ENCODE data around the gene PSMD14. TPM values are rescaled to one million over a fixed set of nuclear protein-coding genes. Genes with fewer than 3 reads are reported as not detected.

The PSMD14 gene
- polyA plus RNA-seq, 1 experiment: 33.4 TPM

- DNase-seq (ENCODE audit: low read depth): no peak
- ChIA-PET CTCF (no interaction called here), POLR2A (no interaction called here)
- no peak for TF ChIP-seq CTCF (IDR thresholded peaks at IDR 0.05; ENCODE audit: insufficient read depth, low read depth, low read length)
- H3K27me3 ChIP-seq (ENCODE audit: control insufficient read depth, insufficient read depth, low read length): peaks cover 52% of the 10 kb centered on the region
- no peaks in the 10 kb centered on the region for H3K36me3 ChIP-seq (ENCODE audit: control insufficient read depth, insufficient read depth, low read length)
- no peak overlapping the region for H3K4me3 ChIP-seq (ENCODE audit: low read depth, low read length)
Observed at GRCh38 chr2:161417438-161418274, 109.4 kb downstream of the PSMD14 start.

- Histone ChIP-seq H3K27me3 (ENCODE audit: control insufficient read depth, insufficient read depth, low read length) (peaks cover 57% of the 10 kb centered on the region), H3K36me3 (ENCODE audit: control insufficient read depth, insufficient read depth, low read length) (no peaks in the 10 kb centered on the region), H3K4me3 (ENCODE audit: low read depth, low read length) (no peak overlapping the region)
- DNase-seq (ENCODE audit: low read depth): no peak
- no peak for TF ChIP-seq CTCF (IDR thresholded peaks at IDR 0.05; ENCODE audit: insufficient read depth, low read depth, low read length)
- ChIA-PET CTCF (no interaction called here), POLR2A (no interaction called here)
Observed at GRCh38 chr2:161418275-161418714, 110.1 kb downstream of the PSMD14 start.

- H3K4me3 ChIP-seq (ENCODE audit: low read depth, low read length): no peak overlapping the region
- peaks cover 62% of the 10 kb centered on the region for H3K27me3 ChIP-seq (ENCODE audit: control insufficient read depth, insufficient read depth, low read length)
- H3K36me3 ChIP-seq (ENCODE audit: control insufficient read depth, insufficient read depth, low read length): no peaks in the 10 kb centered on the region
- DNase-seq (ENCODE audit: low read depth): no peak
- ChIA-PET CTCF (no interaction called here), POLR2A (no interaction called here)
- no peak for TF ChIP-seq CTCF (IDR thresholded peaks at IDR 0.05; ENCODE audit: insufficient read depth, low read depth, low read length)
Observed at GRCh38 chr2:161418715-161419637, 110.8 kb downstream of the PSMD14 start.

GRCh38 chr2:161419638-161420190 is 111.5 kb downstream of the PSMD14 start:
- POLR2A ChIA-PET: no interaction called here
- Histone ChIP-seq H3K36me3 (ENCODE audit: control insufficient read depth, insufficient read depth, low read length) (no peaks in the 10 kb centered on the region), H3K4me3 (ENCODE audit: low read depth, low read length) (no peak overlapping the region), H3K27me3 (ENCODE audit: control insufficient read depth, insufficient read depth, low read length) (peaks cover 69% of the 10 kb centered on the region)
- DNase-seq (ENCODE audit: low read depth): no peak
- TF ChIP-seq CTCF (IDR thresholded peaks at IDR 0.05; ENCODE audit: insufficient read depth, low read depth, low read length): no peak
- CTCF ChIA-PET: no interaction called here

All from BJ (cell line).